Liver (tissue), 3 donors: ENCODE results near the gene RBM10.

Source experiments
- ATF3 ChIP-seq: IDR thresholded peaks from 2 replicates; pipeline ENCODE4 v1.6.1; 2016; ENCODE audit warnings: antibody characterized with exemption
- EGR1 ChIP-seq, 2 donors: IDR thresholded peaks; 2 replicates each; pipeline ENCODE4 v1.6.1; 2016 to 2018; ENCODE audit warnings: antibody characterized with exemption in 2 of 2, low read depth in 2 of 2
- HNF4G ChIP-seq: IDR thresholded peaks from 2 replicates; pipeline ENCODE4 v1.6.1; 2016; ENCODE audit warnings: antibody characterized with exemption
- JUND ChIP-seq, 2 donors: IDR thresholded peaks; 2 replicates each; pipeline ENCODE4 v1.6.1; 2016; ENCODE audit warnings: antibody characterized with exemption in 2 of 2
- NR2F2 ChIP-seq: IDR thresholded peaks from 2 replicates; pipeline ENCODE4 v1.6.1; 2016; ENCODE audit warnings: antibody characterized with exemption
- RAD21 ChIP-seq, 2 donors: IDR thresholded peaks; 2 replicates each; pipeline ENCODE4 v1.6.1; 2016; ENCODE audit warnings: antibody characterized with exemption in 2 of 2, mild to moderate bottlenecking in 2 of 2
- SP1 ChIP-seq: IDR thresholded peaks from 2 replicates; pipeline ENCODE4 v1.6.1; 2018; ENCODE audit warnings: antibody characterized with exemption, mild to moderate bottlenecking
- TAF1 ChIP-seq: conservative IDR thresholded peaks from 2 replicates; pipeline ENCODE4 v1.6.1; 2016; ENCODE audit warnings: antibody characterized with exemption, mild to moderate bottlenecking
- YY1 ChIP-seq: IDR thresholded peaks from 2 replicates; pipeline ENCODE4 v1.6.1; 2016; ENCODE audit warnings: antibody characterized with exemption, mild to moderate bottlenecking
- TF ChIP-seq, protein P1 (sequence below): fragments of 150-350 bp; IDR thresholded peaks from 2 replicates; pipeline ENCODE4 v1.5.1; 2017; ENCODE audit warnings: improper control_type of control experiment, low read depth, low read length; ENCODE audit not compliant: missing input control
- TF ChIP-seq, protein P2 (sequence below): IDR thresholded peaks from 2 replicates; pipeline ENCODE4 v1.6.1; 2016; ENCODE audit warnings: antibody characterized with exemption
- donor health status: healthy.
- donor health status: healthy.

GRCh38 chrX:47174846-47175587, 30.0 kb downstream of the RBM10 start:
- TF ChIP-seq EGR1 (IDR thresholded peaks at IDR 0.05; ENCODE audit: low read depth in 2 of 2) = no peak
- TF ChIP-seq, protein P1, sequence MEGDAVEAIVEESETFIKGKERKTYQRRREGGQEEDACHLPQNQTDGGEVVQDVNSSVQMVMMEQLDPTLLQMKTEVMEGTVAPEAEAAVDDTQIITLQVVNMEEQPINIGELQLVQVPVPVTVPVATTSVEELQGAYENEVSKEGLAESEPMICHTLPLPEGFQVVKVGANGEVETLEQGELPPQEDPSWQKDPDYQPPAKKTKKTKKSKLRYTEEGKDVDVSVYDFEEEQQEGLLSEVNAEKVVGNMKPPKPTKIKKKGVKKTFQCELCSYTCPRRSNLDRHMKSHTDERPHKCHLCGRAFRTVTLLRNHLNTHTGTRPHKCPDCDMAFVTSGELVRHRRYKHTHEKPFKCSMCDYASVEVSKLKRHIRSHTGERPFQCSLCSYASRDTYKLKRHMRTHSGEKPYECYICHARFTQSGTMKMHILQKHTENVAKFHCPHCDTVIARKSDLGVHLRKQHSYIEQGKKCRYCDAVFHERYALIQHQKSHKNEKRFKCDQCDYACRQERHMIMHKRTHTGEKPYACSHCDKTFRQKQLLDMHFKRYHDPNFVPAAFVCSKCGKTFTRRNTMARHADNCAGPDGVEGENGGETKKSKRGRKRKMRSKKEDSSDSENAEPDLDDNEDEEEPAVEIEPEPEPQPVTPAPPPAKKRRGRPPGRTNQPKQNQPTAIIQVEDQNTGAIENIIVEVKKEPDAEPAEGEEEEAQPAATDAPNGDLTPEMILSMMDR = no peak
- no peak for TF ChIP-seq TAF1
- no peak for TF ChIP-seq HNF4G
- TF ChIP-seq, protein P2, sequence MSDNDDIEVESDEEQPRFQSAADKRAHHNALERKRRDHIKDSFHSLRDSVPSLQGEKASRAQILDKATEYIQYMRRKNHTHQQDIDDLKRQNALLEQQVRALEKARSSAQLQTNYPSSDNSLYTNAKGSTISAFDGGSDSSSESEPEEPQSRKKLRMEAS = no peak
- no peak for TF ChIP-seq ATF3
- TF ChIP-seq NR2F2 = no peak
- TF ChIP-seq YY1 = no peak
- TF ChIP-seq JUND (IDR thresholded peaks at IDR 0.05) = no peak
- TF ChIP-seq SP1 = no peak
- TF ChIP-seq RAD21 (IDR thresholded peaks at IDR 0.05) = no peak
